HG02759 (cell line): ENCODE data around the gene RPF1.
"Not testable (repeated sequence)": the region's sequence is repeated elsewhere in the genome, so short reads cannot be mapped to it uniquely, and the experiment has no call there.

Experiments
- ATAC-seq: cut with Tn5 transposase; IDR thresholded peaks from one replicate; pipeline ENCODE4 v1.9.1; 2021; ENCODE audit warnings: mild to moderate bottlenecking, moderate library complexity; ENCODE audit not compliant: unreplicated experiment

Gene RPF1

GRCh38 chr1:84478876-84479868 lies at the start of gene RPF1:
Gene RPF1, plus strand, starts transcription at chr1:84479266. Its CDS starts 16 bp downstream, at chr1:84479282.
- ATAC-seq: peak; percentile 97

- ATAC-seq: no peak
These were observed 48.5 kb upstream of the RPF1 start for GRCh38 chr1:84430546-84430945.

GRCh38 chr1:84433258-84434080 lies 45.6 kb upstream of the RPF1 start:
- peak; percentile 51 for ATAC-seq

GRCh38 chr1:84434081-84434769 lies 44.8 kb upstream of the RPF1 start:
- ATAC-seq: no peak

- ATAC-seq: peak; percentile 47
These were observed 44.1 kb upstream of the RPF1 start for GRCh38 chr1:84434801-84435549.

- peak; percentile 52 for ATAC-seq
These were observed 42.0 kb upstream of the RPF1 start for GRCh38 chr1:84436876-84437655.

GRCh38 chr1:84442256-84442655 lies 36.8 kb upstream of the RPF1 start:
- peak; percentile 97 for ATAC-seq

GRCh38 chr1:84442747-84443646 lies 36.1 kb upstream of the RPF1 start:
- peak; percentile 24 for ATAC-seq

- ATAC-seq: not testable (repeated sequence)
These were observed 30.4 kb upstream of the RPF1 start for GRCh38 chr1:84448704-84449103.

- ATAC-seq: no peak
These were observed 28.2 kb upstream of the RPF1 start for GRCh38 chr1:84450910-84451309.

GRCh38 chr1:84452436-84452835 lies 26.6 kb upstream of the RPF1 start:
- ATAC-seq: no peak

GRCh38 chr1:84462118-84462517 lies 16.9 kb upstream of the RPF1 start:
- ATAC-seq: no peak

- no peak for ATAC-seq
These were observed 11.8 kb upstream of the RPF1 start for GRCh38 chr1:84467298-84467697.

GRCh38 chr1:84476225-84476624 lies 2.8 kb upstream of the RPF1 start:
- no peak for ATAC-seq

GRCh38 chr1:84479998-84480397 lies 932 bp downstream of the RPF1 start:
- peak; percentile 16 for ATAC-seq

GRCh38 chr1:84480650-84481049 lies 1.6 kb downstream of the RPF1 start:
- no peak for ATAC-seq

GRCh38 chr1:84481317-84481716 lies 2.3 kb downstream of the RPF1 start:
- ATAC-seq: no peak

GRCh38 chr1:84488107-84488506 lies 9.0 kb downstream of the RPF1 start:
- ATAC-seq: no peak
